Keratinocyte (primary cell): ENCODE data around the gene CLDN20. TPM values are rescaled to one million over a fixed set of nuclear protein-coding genes. Genes with fewer than 3 reads are reported as not detected.

Source experiments
- DNase-seq: peaks from one replicate; pipeline ENCODE4 v3.0.0-alpha.2; 2011; ENCODE audit warnings: low read depth, missing footprints, low spot score
- FAIRE-seq: peaks from 2 replicates; lab custom pipeline; 2011; peaks lifted over from hg19 to GRCh38; lab: Jason Lieb, UNC
- H2AFZ ChIP-seq: 2 replicates; pipeline ENCODE4 v1.6.0; 2012; ENCODE audit warnings: low read length, control low read depth, inconsistent platforms; ENCODE audit not compliant: control insufficient read depth
- H3K27ac ChIP-seq: 2 replicates; pipeline ENCODE4 v1.5.1; 2011; ENCODE audit warnings: low read length; ENCODE audit not compliant: control insufficient read depth, insufficient read depth
- H3K27me3 ChIP-seq: 3 replicates; pipeline ENCODE4 v1.6.0; 2011; ENCODE audit warnings: low read length; ENCODE audit not compliant: control insufficient read depth, insufficient read depth; ENCODE audit errors: extremely low read depth
- H3K36me3 ChIP-seq, 2 experiments: 2 replicates in 1 of 2; 3 replicates in 1 of 2; pipeline ENCODE4 v1.5.1; 2011; ENCODE audit warnings: low read length in 2 of 2, mild to moderate bottlenecking in 1 of 2; ENCODE audit not compliant: control insufficient read depth in 2 of 2, insufficient read depth in 2 of 2; ENCODE audit errors: extremely low read depth in 1 of 2
- H3K4me1 ChIP-seq: 3 replicates; pipeline ENCODE4 v1.5.1; 2011; ENCODE audit warnings: low read length; ENCODE audit not compliant: control insufficient read depth, insufficient read depth; ENCODE audit errors: extremely low read depth
- H3K4me2 ChIP-seq: 3 replicates; pipeline ENCODE4 v1.6.0; 2011; ENCODE audit warnings: low read depth, low read length; ENCODE audit not compliant: control insufficient read depth, insufficient read depth; ENCODE audit errors: extremely low read depth
- H3K4me3 ChIP-seq, 3 experiments: fragments of 200-600 bp in 1 of 3; sonication (generic) in 1 of 3; 2 replicates in 2 of 3; 3 replicates in 1 of 3; pipeline ENCODE4 v1.5.1; 2011 to 2016; ENCODE audit warnings: low read length in 3 of 3, mild to moderate bottlenecking in 3 of 3, control low read depth in 2 of 3, inconsistent platforms in 1 of 3, low read depth in 1 of 3, mixed read lengths in 1 of 3, mixed run types in 1 of 3, moderate library complexity in 1 of 3; ENCODE audit not compliant: control insufficient read depth in 2 of 3, insufficient read depth in 2 of 3; ENCODE audit errors: extremely low read depth in 1 of 3
- H3K79me2 ChIP-seq: 2 replicates; pipeline ENCODE4 v1.6.0; 2012; ENCODE audit warnings: low read length; ENCODE audit not compliant: control insufficient read depth, insufficient read depth
- H3K9ac ChIP-seq: 3 replicates; pipeline ENCODE4 v1.6.0; 2011; ENCODE audit warnings: low read length; ENCODE audit not compliant: control insufficient read depth, insufficient read depth; ENCODE audit errors: extremely low read depth
- H3K9me1 ChIP-seq: 3 replicates; pipeline ENCODE4 v1.6.0; 2011; ENCODE audit warnings: low read length; ENCODE audit not compliant: control insufficient read depth, insufficient read depth; ENCODE audit errors: extremely low read depth
- H3K9me3 ChIP-seq: 2 replicates; pipeline ENCODE4 v1.5.1; 2012; ENCODE audit warnings: low read depth, low read length; ENCODE audit not compliant: control insufficient read depth
- H4K20me1 ChIP-seq: 3 replicates; pipeline ENCODE4 v1.6.0; 2011; ENCODE audit warnings: low read length; ENCODE audit not compliant: control insufficient read depth, insufficient read depth; ENCODE audit errors: extremely low read depth
- EZH2 ChIP-seq: IDR thresholded peaks from one replicate; pipeline ENCODE4 v1.6.1; 2012; ENCODE audit warnings: inconsistent platforms, mild to moderate bottlenecking, low read length, moderate library complexity
- dilution Hi-C: fragments of 300-500 bp; cut with MboI; formaldehyde crosslinking; loops from one replicate; pipeline ENCODE4 v1.7.0; 2020; ENCODE audit warnings: low sequenced_read_pairs; ENCODE audit not compliant: extremely low pct_ligation_motif_present
- polyA plus RNA-seq, 5 experiments: library from polyadenylated mRNA; depleted of rRNA in 3 of 5; stranded (reverse) in 3 of 5; stranded (forward) in 1 of 5; unstranded in 1 of 5; fragments of >200 nt; gene quantifications; 1 replicate in 1 of 5; 2 replicates in 3 of 5; 3 replicates in 1 of 5; pipeline versions ENCODE4 v1.2.1 to v1.2.3, GENCODE V29; 2011 to 2012; ENCODE audit warnings: missing spikeins in 2 of 5, low read depth in 1 of 5, low replicate concordance in 1 of 5
- TF ChIP-seq, protein P1 (sequence below), 3 experiments: IDR thresholded peaks in 1 of 3; conservative IDR thresholded peaks in 1 of 3; optimal IDR thresholded peaks in 1 of 3; 2 replicates in 2 of 3; 3 replicates in 1 of 3; pipeline versions ENCODE3 to v1.5.1; 2011; ENCODE audit warnings: low read length in 3 of 3, mild to moderate bottlenecking in 3 of 3, moderate library complexity in 2 of 3, control low read depth in 1 of 3, inconsistent platforms in 1 of 3; ENCODE audit not compliant: insufficient read depth in 2 of 3; ENCODE audit errors: extremely low read depth in 1 of 3

CLDN20 gene
- polyA plus RNA-seq, 1 donor (not counting 4 experiments of a cell fraction or from before 2014, with no cell fraction given), result 0.09 TPM

DNA sequence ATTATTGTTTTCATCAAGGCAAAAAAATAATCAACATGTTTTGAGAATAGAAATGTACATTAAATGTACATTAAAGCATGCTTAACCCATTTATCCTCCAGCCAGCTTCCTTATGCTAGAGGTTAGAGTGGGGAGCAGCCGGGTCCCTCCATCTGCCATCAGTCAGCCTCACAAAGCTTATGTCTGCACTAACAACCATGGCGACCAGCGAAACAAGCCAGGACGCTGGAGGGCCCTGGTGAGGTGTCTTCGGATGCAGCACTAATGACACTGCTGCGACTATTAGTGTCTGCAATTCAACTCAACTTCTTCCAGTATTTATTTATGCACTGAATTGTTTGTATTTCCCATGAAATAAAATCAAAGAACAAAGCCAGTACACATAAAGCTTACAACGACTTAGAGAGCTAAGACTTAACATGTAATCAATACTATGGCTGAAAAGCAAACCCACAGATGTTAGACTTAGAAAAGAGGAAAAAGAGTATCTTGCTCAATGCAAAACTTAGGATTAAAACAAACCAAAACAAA, 6.8 kb downstream of the CLDN20 start:
- Histone ChIP-seq H3K4me3 (no peak overlapping the region), H3K36me3 (peaks cover 0 to 9% of the 10 kb centered on the region in 2 experiments), H3K27me3 (no peaks in the 10 kb centered on the region), H3K79me2 (peaks cover 20% of the 10 kb centered on the region), H3K27ac (no peak overlapping the region), H3K4me1 (peaks cover 39% of the 10 kb centered on the region), H3K9ac (no peak overlapping the region), H2AFZ (no peak overlapping the region), H3K9me1 (no peaks in the 10 kb centered on the region), H3K9me3 (no peaks in the 10 kb centered on the region), H3K4me2 (no peak overlapping the region), H4K20me1 (no peaks in the 10 kb centered on the region)
- no peak for TF ChIP-seq EZH2
- TF ChIP-seq, protein P1, sequence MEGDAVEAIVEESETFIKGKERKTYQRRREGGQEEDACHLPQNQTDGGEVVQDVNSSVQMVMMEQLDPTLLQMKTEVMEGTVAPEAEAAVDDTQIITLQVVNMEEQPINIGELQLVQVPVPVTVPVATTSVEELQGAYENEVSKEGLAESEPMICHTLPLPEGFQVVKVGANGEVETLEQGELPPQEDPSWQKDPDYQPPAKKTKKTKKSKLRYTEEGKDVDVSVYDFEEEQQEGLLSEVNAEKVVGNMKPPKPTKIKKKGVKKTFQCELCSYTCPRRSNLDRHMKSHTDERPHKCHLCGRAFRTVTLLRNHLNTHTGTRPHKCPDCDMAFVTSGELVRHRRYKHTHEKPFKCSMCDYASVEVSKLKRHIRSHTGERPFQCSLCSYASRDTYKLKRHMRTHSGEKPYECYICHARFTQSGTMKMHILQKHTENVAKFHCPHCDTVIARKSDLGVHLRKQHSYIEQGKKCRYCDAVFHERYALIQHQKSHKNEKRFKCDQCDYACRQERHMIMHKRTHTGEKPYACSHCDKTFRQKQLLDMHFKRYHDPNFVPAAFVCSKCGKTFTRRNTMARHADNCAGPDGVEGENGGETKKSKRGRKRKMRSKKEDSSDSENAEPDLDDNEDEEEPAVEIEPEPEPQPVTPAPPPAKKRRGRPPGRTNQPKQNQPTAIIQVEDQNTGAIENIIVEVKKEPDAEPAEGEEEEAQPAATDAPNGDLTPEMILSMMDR (optimal IDR thresholded peaks at IDR 0.05 in 1 of 3, IDR thresholded peaks at IDR 0.05 in 1 of 3, conservative IDR thresholded peaks at IDR 0.05 in 1 of 3; ENCODE audit: extremely low read depth in 1 of 3, insufficient read depth in 2 of 3, low read length in 3 of 3), result no peak
- dilution Hi-C loops, result no loop called here
- FAIRE-seq (no peak), DNase-seq (no peak)

DNA sequence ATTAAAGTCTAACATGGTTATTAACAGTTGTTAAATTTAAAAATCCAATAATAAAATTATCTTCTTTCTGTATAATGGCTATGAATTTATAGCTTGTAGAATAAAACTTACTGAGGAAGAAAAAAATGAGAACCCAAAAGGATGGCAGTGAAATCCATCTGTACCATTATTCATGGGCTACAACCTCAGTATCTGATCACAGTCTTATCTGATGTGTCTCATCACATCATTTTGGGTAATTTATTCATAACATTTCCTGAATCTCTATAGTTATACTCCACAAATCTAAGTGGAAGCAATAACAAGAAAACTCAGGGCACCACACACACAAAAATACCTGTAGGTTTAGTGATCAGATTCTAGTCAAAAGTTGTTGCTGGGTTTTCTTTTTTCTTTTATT, 7.3 kb downstream of the CLDN20 start:
- TF ChIP-seq, protein P1 (optimal IDR thresholded peaks at IDR 0.05 in 1 of 3, IDR thresholded peaks at IDR 0.05 in 1 of 3, conservative IDR thresholded peaks at IDR 0.05 in 1 of 3; ENCODE audit: extremely low read depth in 1 of 3, insufficient read depth in 2 of 3, low read length in 3 of 3), result no peak
- no peak for TF ChIP-seq EZH2
- Histone ChIP-seq H3K9me3 (no peaks in the 10 kb centered on the region), H3K4me3 (no peak overlapping the region), H3K4me2 (no peak overlapping the region), H3K27ac (no peak overlapping the region), H3K27me3 (no peaks in the 10 kb centered on the region), H3K79me2 (peaks cover 23% of the 10 kb centered on the region), H2AFZ (no peak overlapping the region), H3K9me1 (no peaks in the 10 kb centered on the region), H3K4me1 (peaks cover 44% of the 10 kb centered on the region), H3K9ac (no peak overlapping the region), H3K36me3 (peaks cover 0 to 9% of the 10 kb centered on the region in 2 experiments), H4K20me1 (no peaks in the 10 kb centered on the region)
- DNase-seq, result no peak
- dilution Hi-C loops, result no loop called here
- no peak for FAIRE-seq
